ENCODE results near the gene TDP2.

DNA sequence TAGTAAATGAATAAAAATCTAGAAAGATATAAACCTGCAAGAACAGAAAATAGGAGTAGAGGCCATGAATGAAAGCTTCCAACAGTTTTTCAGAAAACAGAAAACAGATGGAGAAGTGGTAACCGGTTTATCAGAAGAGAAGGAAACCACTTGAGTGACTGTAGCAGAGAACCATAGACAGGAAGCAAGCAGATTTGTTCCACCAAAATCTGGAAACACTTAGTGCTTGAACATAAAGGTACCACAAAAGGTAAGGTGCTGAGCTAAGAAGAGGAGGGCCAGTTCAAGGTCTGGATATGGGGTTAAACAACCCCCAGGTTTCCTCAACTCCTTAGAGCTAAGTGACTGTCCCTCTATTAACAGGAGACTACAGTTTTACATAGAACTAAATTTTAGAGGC lies 11.5 kb downstream of the TDP2 start:
- no peak for TF ChIP-seq YY1 (IDR thresholded peaks at IDR 0.05; ENCODE audit: insufficient read depth, insufficient read length)
- TF ChIP-seq SUZ12 (IDR thresholded peaks at IDR 0.05; ENCODE audit: extremely low read depth, insufficient read depth, insufficient read length): no peak
